ENCODE measurements around the gene SORBS1.

Gene SORBS1

GRCh38 chr10:95467162-95467599, 94.0 kb downstream of the SORBS1 start:
- H3K9me3 ChIP-seq = no peaks in the 10 kb centered on the region
- peaks cover 0 to 10% (median 0%) of the 10 kb centered on the region in 3 donors for H3K36me3 ChIP-seq
- H3K27me3 ChIP-seq = no peaks in the 10 kb centered on the region
- H3K4me3 ChIP-seq = no peak overlapping the region
- peak; percentile 53 to 81 for DNase-seq
- peak overlapping the region; percentile 87 to 91 for H3K27ac ChIP-seq
- H3K4me1 ChIP-seq = peaks cover 4 to 100% (median 86%) of the 10 kb centered on the region in 4 donors
- intact Hi-C loops (cut with DNase I; ENCODE audit: low total_unique reads) = no loop called here
- no peak for TF ChIP-seq CTCF (IDR thresholded peaks at IDR 0.05)

GRCh38 chr10:95466436-95466835, 94.7 kb downstream of the SORBS1 start:
- H3K4me3 ChIP-seq = no peak overlapping the region
- H3K36me3 ChIP-seq = peaks cover 0 to 10% (median 0%) of the 10 kb centered on the region in 3 donors
- H3K4me1 ChIP-seq = peaks cover 4 to 100% (median 84%) of the 10 kb centered on the region in 4 donors
- no peak for DNase-seq
- H3K27me3 ChIP-seq = no peaks in the 10 kb centered on the region
- intact Hi-C loops (cut with DNase I; ENCODE audit: low total_unique reads) = no loop called here
- TF ChIP-seq CTCF (IDR thresholded peaks at IDR 0.05) = no peak
- no peaks in the 10 kb centered on the region for H3K9me3 ChIP-seq
- peak overlapping the region; percentile 87 to 91 for H3K27ac ChIP-seq

- H3K27ac ChIP-seq = peak overlapping the region; percentile 87 to 91
- H3K9me3 ChIP-seq = no peaks in the 10 kb centered on the region
- no peaks in the 10 kb centered on the region for H3K27me3 ChIP-seq
- no peak for TF ChIP-seq CTCF (IDR thresholded peaks at IDR 0.05)
- no peak overlapping the region for H3K4me3 ChIP-seq
- no peak for DNase-seq
- H3K4me1 ChIP-seq = peaks cover 4 to 100% (median 71%) of the 10 kb centered on the region in 4 donors
- intact Hi-C loops (cut with DNase I; ENCODE audit: low total_unique reads) = no loop called here
- peaks cover 0 to 8% (median 7%) of the 10 kb centered on the region in 3 donors for H3K36me3 ChIP-seq
Measured at GRCh38 chr10:95464280-95464679, 96.9 kb downstream of the SORBS1 start.

- Histone ChIP-seq H3K4me1 (peaks cover 4 to 100% (median 69%) of the 10 kb centered on the region in 4 donors), H3K36me3 (peaks cover 0 to 8% (median 8%) of the 10 kb centered on the region in 3 donors), H3K9me3 (no peaks in the 10 kb centered on the region), H3K4me3 (no peak overlapping the region), H3K27me3 (no peaks in the 10 kb centered on the region), H3K27ac (peak overlapping the region; percentile 87 to 91)
- DNase-seq = no peak
- TF ChIP-seq CTCF (IDR thresholded peaks at IDR 0.05) = no peak
- intact Hi-C loops (cut with DNase I; ENCODE audit: low total_unique reads) = no loop called here
Measured at GRCh38 chr10:95462740-95463667, 98.2 kb downstream of the SORBS1 start.

GRCh38 chr10:95461611-95462010, 99.6 kb downstream of the SORBS1 start:
- intact Hi-C loops (cut with DNase I; ENCODE audit: low total_unique reads) = no loop called here
- H3K4me1 ChIP-seq = peaks cover 0 to 100% (median 69%) of the 10 kb centered on the region in 4 donors
- DNase-seq = no peak
- no peak overlapping the region for H3K4me3 ChIP-seq
- peak overlapping the region; percentile 14 to 91 for H3K27ac ChIP-seq
- TF ChIP-seq CTCF (IDR thresholded peaks at IDR 0.05) = no peak
- peaks cover 0 to 8% (median 8%) of the 10 kb centered on the region in 3 donors for H3K36me3 ChIP-seq
- H3K27me3 ChIP-seq = no peaks in the 10 kb centered on the region
- no peaks in the 10 kb centered on the region for H3K9me3 ChIP-seq
